GM21825 (cell line): ENCODE measurements around the gene SMIM41.

ENCODE experiments used
- ATAC-seq: cut with Tn5 transposase; IDR thresholded peaks from one replicate; pipeline ENCODE4 v1.9.1; 2021; ENCODE audit warnings: mild to moderate bottlenecking, moderate library complexity; ENCODE audit not compliant: unreplicated experiment

SMIM41 gene

DNA sequence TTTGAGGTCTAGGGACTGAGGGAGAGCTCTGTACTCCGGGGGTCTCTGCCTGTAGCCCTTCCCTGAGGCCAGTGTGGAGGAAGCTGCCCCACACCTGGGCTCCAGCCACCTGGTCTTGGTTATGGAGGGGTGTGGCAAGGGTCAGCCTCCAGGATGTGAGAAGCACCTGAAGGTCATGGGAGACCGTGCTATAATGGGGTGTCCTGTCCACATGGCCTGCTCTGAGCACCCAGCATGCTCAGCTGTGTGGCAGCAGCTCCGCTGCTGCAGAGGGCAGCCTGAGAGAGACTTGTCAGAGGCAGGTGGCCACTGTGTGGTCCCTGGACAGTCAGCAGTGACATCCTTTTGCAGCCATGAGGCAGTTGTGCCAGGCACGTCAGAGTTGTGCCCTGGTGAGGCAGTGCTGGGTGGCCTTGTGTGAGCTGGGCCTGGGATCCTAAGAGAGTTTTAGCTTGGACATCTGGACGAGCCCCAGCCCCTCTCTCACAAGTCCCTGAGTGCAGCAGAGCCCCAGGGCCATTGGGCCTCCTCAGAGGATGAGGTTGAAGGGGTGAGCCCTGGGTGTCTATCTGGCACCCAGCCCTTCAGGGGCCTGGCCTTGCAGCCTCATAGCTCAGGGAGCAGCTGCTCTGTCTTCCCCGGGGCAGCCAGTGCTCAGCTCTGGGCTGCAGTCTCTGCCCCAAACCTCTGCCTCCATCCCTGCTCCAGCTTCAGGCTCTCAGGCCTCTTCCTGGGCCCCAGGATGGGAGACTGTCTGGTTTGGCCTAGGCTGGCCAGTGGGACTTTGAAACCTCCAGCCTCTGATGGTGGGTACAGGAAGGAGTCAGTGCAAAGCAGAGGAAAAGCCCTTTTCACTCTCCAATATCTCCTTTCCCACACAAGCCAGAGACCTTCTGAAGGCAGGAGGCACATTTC, 17.1 kb upstream of the SMIM41 start:
- ATAC-seq, result no peak

GRCh38 chr12:52063082-52063924, 16.2 kb upstream of the SMIM41 start:
- ATAC-seq, result no peak

DNA sequence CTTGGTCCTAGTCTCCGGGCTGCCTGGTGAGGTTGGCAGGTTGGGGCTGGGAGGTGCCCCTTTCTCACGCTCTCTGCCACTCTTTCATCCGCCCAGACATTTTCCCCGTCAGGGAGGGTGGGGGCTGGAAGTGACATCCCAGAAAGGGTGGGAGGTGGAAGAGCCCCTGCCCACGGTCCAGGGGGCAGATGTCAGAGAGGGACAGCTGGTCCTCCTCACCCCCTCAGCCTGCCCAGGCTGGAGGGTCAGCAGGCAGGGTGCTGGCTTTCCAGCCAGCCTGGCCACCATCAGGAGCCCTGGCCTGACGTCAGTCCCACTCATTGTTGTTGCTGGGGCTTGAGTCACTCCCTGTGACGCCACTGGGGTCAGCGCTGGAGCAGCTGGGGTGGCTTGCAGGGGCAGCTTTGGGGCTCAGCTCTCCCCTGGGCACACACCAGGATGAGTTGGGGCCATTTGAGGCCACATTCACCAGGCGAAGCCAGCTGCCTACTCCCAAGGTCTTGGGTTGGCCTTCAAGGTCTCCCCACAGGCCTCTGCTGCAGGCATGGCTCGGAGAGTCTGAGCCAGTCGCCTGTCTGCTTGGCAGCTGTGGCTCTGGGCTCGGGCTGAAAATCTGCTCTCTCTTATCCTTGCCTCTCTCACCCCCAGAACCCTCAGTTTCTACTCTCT, 15.4 kb upstream of the SMIM41 start:
- ATAC-seq, result no peak

- no peak for ATAC-seq
These were observed 13.0 kb upstream of the SMIM41 start for GRCh38 chr12:52066346-52067080.

- ATAC-seq, result no peak
These were observed 12.5 kb upstream of the SMIM41 start for GRCh38 chr12:52067081-52067374.

DNA sequence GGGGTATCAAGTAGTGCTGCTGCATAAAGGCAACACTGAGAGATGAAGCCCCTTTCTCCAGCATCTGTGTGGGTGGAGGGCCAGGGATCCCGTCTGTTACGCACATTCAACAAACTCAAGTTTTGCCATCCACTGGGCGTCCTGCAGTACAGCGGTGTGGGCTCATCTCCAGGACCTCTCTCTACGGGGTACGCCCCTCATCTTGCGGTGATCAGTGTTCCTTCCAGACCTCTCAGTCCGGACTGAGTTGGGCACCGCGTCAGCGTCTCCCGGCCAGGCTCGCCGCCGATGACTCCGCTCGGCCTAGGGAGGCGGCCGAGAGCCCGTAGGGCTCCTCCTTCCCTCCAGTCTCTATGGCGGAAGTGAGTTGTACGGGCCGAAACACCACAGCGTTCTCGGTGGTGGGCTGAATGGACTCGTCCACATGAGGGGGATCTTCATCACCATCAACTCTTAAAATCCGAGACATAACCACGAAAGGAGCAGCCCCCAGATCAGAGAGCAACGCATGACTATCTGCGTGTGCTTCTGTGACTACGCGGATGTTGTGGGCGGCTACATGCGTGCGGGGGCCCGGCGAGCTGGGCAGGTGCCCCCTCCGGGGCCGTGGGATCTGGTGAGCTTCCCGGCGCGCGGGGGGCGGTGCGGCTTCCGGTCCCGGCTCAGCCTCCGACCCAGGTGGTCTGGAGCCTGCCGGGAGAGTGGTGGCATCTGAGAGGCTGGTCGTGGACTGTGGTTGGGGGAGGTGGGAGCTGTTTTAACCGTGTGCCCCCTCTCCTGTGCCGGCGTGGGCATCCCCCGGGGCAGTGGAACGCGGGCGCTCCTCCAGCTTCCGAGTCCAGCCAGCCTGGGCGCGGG, 9.9 kb upstream of the SMIM41 start, which contains the start of gene ATG101:
ATG101 (plus strand) TSS at position 652 of the 858 bp plus-strand sequence. CDS start 3,673 bp downstream, outside the sequence.
- peak; percentile 89 for ATAC-seq

- ATAC-seq, result peak; percentile 12
These were observed 9.1 kb upstream of the SMIM41 start for GRCh38 chr12:52070185-52070925.

- no peak for ATAC-seq
These were observed 5.7 kb upstream of the SMIM41 start for GRCh38 chr12:52073531-52074381.

- ATAC-seq, result no peak
These were observed 4.4 kb upstream of the SMIM41 start for GRCh38 chr12:52074971-52075724.

GRCh38 chr12:52076811-52077210, 2.7 kb upstream of the SMIM41 start:
- no peak for ATAC-seq

DNA sequence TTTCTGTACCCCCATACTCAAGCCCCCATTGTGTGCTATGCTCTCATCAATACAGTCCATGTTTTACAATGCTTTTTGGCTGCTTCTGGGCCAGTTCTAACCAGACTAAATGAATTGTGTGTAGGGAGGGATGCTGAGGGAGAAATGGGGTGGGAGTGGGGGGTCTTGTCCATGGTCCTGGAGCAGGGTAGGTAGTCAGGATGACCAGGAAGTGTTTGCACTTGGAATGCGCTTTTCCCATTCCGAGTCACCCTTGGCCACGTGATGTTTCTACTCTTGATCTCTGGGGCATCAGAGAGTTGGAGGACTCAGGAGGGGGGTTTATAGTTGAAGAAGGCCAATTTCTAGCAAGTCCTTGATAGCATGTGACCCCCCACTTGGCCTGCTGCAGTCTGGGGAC, 1.2 kb upstream of the SMIM41 start:
- ATAC-seq, result no peak

GRCh38 chr12:52080403-52081251, 1.1 kb downstream of the SMIM41 start:
- ATAC-seq, result no peak

DNA sequence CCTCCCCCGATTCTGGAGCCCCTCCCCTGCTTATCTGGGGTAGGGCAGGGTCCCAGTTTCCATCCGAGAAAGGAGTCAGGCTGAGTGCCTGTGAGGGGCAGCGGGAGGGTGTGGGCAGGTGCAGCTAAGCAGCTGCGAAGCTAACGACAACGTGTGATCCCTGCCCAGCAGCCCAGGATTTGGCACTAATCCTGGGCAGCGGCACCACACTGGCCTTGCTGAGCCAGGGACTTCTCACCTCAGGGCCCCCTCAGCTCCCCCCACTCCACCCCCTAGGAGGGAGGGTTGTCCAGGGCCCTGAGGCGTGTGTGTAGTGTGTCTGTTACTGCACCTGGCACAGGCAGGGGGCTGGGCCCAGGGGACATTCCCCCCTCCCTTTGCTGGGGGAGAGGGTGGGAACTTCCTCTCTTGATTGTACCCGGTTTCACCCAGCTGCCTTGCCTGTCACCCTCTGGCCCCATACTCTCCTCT, 1.8 kb downstream of the SMIM41 start:
- ATAC-seq, result peak; percentile 66

DNA sequence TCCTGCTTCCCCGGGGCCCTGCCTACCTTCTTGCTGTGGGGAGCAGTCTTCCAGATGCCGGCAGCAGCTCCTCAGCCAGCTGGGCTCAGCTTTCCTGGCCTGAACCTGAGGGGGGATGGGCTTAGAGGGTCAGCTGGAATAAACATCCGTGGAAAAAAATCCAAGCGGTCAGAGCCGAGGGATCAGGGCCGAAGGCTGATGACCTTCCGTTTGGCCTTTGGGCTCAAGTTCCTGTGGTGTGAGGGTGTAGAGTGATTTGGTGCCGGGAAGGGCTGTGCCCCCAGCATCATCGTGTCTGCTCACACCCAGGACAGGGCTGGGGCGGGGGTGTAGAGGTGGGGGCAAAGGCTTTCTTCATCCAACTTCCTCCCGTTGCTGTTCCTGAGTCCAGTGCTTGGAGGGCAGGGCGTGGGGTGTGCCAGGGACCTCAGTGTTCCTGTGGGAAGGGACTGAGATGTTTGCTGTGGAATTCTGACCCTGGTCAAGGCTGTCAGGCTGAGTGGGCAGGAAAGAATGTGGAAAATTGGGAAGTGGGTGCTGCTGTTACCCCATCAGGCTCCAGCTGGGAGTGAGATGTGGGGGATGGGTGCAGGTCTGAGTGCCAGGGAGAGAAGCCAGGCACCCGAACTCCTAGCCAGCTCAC, 2.6 kb downstream of the SMIM41 start:
- ATAC-seq, result no peak

DNA sequence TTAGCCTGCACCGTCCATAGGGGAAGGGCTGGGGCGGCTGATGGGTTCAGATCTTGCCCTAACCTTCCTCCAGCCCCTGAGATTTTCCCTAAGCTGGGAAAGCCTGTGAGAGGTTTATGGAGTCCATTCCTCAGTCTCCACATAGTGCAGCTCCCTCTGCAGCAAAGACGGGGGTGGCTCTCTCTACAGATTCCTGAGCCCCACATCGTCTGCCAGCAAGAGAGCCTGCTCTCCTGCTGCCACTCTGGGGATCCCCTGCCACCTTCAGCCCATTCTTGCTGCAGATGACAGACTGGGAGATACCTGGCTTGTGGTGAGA, 3.1 kb downstream of the SMIM41 start:
- no peak for ATAC-seq

DNA sequence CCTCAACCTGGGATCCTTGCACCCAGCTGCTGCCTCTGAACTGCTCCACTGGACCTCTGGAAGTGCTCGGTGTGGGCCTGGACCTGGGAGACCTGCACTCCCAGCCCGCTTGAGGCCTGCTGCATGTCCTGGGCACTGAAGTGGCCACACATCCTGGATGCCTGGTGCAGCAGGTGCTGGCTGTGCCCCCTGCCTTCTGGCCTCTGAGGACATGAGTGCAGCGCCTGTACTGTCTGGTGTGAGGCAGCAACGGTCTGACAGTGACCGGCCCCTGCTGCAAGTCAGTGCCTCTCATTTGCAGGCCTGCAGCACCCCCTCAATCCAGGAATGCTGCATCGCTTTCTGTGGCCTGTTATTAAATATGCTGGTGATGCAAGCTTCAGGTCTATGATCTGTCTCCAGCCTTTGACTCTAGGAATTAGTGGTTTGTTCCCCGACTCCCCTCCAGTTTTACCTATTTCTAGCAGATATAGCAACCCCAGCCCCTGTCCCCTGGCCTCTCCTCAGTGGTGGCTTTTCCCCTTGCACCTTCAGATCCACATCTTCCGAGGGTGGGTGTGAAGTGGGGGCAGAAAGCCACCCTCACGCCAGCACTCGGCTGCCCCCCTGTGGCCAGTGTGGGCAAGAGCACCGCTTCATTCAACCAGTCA, 3.6 kb downstream of the SMIM41 start:
- no peak for ATAC-seq
